GM18868 (cell line): ENCODE measurements around the gene PROM2.
"Not testable (repeated sequence)": the region's sequence is repeated elsewhere in the genome, so short reads cannot be mapped to it uniquely, and the experiment has no call there.

ENCODE experiments used
- ATAC-seq: cut with Tn5 transposase; IDR thresholded peaks from one replicate; pipeline ENCODE4 v1.9.1; 2021; ENCODE audit warnings: mild to moderate bottlenecking, moderate library complexity; ENCODE audit not compliant: unreplicated experiment

PROM2 gene, protein sequence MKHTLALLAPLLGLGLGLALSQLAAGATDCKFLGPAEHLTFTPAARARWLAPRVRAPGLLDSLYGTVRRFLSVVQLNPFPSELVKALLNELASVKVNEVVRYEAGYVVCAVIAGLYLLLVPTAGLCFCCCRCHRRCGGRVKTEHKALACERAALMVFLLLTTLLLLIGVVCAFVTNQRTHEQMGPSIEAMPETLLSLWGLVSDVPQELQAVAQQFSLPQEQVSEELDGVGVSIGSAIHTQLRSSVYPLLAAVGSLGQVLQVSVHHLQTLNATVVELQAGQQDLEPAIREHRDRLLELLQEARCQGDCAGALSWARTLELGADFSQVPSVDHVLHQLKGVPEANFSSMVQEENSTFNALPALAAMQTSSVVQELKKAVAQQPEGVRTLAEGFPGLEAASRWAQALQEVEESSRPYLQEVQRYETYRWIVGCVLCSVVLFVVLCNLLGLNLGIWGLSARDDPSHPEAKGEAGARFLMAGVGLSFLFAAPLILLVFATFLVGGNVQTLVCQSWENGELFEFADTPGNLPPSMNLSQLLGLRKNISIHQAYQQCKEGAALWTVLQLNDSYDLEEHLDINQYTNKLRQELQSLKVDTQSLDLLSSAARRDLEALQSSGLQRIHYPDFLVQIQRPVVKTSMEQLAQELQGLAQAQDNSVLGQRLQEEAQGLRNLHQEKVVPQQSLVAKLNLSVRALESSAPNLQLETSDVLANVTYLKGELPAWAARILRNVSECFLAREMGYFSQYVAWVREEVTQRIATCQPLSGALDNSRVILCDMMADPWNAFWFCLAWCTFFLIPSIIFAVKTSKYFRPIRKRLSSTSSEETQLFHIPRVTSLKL

DNA sequence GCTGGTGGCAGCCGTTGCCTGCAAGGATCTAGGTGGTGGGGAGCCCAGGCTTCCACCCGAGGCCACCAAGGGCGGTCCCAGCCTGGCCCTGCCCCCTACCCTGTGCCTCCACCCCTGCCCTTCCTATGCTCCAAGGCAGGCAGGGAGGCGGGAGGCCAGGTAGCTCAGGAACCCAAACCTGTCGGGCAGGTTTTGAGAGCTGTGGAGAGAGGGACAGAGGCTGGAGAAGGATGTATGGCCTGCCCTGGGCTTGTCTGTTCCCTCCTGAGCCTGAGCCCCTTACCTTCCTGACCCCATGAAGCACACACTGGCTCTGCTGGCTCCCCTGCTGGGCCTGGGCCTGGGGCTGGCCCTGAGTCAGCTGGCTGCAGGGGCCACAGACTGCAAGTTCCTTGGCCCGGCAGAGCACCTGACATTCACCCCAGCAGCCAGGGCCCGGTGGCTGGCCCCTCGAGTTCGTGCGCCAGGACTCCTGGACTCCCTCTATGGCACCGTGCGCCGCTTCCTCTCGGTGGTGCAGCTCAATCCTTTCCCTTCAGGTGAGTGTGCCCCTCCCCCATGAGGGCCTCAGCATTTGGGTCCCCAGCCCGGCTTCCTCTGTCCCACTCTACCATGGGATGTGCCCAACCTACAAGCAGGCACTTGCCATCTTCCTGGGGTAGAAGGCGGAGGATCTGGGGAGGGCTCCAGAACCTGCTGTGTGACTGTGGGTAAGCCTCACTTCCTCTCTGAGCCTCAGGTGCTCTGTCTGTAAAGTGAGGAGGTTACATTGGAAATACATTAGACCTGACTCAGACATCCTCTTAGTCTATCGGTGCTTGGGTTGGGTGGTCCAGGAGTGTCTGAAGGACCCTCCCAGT is at the start of gene PROM2:
PROM2 (plus strand) TSS at position 159 of the 860 bp plus-strand sequence; CDS start at position 296, 137 bp downstream.
- no peak for ATAC-seq

DNA sequence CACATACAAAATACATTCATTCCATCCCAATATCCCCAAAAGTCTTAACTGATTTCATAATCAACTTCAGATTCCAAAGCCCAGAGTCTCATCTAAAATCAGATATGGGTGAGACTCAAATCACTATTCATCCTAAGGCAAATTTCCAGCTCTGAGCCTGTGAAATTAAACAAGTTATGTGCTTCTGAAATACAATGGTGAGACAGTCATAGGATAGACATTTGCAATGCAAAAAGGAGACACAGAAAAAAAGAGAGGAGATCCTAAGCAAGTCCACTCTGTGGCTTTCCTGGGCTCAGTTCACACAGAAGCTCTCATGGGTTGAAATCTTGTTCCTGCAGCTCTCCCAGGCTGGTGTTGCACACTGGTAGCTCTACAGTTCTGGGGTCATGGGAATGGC is 48.6 kb upstream of the PROM2 start:
- no peak for ATAC-seq

DNA sequence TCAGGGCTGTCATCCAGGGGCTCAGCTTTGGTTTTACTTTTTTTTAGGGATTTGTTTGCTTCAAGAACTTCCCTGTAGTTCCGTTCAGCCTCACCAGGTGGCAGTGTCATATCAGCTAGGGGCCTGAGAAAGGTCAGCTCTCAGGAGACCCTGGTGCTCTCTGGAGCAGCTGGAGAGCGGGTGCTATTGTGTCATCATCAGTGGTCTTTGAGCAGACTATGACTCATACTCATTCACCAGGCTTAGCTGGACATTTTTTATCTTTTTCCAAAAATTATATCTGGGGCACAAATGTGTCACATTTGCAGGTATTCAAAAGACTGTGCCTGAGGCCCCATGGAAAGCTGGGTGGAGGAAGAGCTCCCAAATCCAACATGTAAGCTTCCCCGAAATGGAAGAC is 42.5 kb upstream of the PROM2 start:
- no peak for ATAC-seq

DNA sequence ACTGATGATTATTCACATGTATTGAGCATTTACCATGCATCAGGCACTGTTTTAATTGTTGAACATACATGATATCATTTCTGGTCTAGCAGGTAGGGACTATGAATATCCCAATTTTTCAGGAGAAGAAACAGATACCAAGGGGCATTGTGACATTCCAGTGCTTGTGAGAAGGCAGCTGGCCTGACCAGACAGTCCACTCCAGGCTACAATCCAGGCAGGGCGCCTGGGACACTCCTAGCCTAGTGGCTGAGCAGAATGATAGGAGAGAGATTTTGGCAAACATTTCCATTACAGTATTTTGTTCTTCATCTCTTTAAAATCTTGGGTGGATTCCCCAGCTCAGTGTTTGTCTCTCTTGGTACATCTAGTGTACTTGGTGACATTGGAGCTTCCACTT is 42.0 kb upstream of the PROM2 start:
- ATAC-seq, result no peak

DNA sequence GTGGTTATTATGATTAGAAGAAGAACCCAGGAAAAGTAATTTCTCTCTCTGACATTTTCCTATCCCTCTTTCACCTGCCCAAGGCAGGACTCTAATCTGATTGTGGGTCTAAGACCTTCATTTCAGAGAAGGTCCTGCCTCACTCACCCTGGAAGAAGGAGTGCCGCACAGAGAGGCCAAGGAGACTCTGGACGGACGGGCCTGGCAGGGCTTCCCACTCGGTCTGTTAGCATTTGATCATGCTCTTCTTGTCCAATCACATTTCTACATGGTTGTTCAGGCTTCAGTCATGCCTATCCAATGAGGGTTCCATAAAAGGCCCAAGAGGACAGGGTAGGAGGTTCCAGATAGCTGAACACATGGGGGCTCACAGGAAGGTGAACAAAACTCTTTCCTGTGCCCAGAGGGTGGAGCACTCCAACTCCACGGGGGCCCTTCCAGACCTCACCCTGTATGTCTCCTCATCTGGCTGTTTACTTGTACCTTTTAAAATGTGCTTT is 39.9 kb upstream of the PROM2 start:
- no peak for ATAC-seq

DNA sequence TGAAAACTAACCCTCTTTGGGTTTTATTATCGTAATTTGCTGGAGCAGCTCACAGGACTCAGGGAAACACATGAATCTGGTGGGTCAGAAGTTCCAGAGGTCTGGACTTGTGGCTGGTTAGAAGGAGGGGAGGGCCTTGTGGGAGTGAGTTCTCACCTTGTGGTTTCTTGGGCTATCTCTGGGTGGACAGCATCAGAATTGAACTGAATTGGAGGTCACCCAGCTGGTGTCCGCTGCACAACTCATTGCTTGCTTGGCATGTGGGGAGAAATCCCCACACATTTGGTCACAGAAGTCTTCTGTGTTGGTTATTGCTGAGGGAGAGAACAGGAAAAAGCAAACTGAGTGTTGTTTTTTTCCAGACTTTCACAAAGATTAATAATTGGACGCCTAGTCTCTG is 39.4 kb upstream of the PROM2 start:
- no peak for ATAC-seq

DNA sequence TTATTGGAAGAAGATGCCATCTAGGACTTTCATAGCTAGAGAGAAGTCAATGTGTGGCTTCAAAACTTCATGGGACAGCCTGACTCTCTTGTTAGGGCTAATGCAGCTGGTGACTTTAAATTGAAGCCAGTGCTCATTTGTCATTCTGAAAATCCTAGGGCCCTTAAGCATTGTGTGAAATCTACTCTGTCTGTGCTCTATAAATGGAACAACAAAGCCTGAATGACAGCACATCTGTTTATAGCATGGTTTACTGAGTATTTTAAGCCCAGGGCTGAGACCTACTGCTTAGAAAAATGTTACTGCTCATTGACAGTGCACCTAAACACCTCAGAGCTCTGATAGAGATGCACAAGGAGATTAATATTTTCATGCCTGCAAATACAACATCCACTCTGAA is 36.1 kb upstream of the PROM2 start:
- ATAC-seq, result no peak

DNA sequence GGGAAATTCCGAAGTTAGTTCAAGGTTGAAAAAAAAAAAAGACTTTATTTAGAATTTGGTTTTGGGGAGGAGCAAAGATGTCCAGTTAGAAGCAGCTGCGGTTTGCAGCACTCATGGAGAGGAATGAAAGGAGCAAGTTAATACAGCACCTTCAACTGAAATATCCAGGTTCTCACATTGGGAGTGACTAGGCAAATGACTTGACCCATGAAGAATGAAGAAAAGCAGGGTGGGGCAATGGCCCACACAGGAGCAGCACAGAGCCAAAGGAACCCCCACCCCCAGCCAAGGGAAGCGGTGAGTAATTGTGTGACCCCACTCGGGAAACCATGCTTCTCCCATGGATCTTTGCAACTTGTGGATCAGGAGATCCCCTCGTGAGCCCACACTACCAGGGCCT is 34.2 kb upstream of the PROM2 start:
- ATAC-seq, result no peak

DNA sequence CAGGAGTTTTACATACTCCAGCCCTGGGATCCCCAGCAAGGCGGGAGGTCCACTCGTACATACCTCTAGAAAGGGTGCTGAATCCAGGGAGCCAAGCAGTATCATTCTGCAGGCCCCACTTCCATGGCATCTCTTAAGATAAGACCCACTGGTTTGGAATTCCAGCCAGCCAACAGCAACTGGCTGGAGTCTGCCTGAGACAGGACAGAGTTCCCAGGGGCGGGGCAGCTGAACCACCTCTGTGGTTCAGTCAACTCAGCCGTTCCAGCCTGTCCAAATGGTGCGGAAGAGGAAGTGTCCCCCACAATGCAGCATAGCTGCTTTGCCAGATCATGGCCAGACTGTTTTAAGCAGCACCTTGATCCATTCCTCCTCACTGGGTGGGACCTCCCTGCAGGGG is 33.7 kb upstream of the PROM2 start:
- ATAC-seq, result no peak

DNA sequence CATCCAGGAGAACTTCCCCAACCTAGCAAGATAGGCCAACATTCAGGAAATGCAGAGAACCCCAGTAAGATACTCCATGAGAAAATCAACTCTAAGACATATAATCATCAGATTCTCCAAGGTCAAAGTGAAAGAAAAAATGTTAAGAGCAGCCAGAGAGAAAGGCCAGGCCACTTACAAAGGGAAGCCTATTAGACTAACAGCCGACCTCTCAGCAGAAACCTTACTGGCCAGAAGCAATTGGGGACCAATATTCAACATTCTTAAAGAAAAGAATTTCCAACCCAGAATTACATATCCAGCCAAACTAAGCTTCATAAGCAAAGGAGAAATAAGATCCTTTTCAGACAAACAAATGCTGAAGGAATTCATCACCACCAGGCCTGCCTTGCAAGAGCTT is 32.2 kb upstream of the PROM2 start:
- not testable (repeated sequence) for ATAC-seq

DNA sequence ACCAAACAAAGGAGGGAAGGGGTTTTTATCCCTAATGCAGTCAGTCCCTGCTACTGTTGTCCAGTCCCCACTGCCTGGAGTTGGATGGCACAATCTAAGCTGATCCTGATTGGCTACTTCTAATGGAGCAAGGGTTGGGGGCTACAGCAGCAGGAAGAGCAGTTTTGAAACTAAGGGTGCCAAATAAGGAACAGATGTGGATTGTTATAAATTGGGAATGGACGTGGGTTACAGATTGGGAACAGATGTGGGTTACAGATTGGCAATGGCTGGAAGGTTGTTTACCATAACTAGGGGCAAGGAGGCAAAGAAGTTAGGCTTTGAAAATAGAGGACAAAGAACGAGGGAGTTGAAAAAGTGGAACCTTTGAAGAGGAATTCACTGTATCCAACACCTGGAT is 16.0 kb upstream of the PROM2 start:
- ATAC-seq, result no peak

DNA sequence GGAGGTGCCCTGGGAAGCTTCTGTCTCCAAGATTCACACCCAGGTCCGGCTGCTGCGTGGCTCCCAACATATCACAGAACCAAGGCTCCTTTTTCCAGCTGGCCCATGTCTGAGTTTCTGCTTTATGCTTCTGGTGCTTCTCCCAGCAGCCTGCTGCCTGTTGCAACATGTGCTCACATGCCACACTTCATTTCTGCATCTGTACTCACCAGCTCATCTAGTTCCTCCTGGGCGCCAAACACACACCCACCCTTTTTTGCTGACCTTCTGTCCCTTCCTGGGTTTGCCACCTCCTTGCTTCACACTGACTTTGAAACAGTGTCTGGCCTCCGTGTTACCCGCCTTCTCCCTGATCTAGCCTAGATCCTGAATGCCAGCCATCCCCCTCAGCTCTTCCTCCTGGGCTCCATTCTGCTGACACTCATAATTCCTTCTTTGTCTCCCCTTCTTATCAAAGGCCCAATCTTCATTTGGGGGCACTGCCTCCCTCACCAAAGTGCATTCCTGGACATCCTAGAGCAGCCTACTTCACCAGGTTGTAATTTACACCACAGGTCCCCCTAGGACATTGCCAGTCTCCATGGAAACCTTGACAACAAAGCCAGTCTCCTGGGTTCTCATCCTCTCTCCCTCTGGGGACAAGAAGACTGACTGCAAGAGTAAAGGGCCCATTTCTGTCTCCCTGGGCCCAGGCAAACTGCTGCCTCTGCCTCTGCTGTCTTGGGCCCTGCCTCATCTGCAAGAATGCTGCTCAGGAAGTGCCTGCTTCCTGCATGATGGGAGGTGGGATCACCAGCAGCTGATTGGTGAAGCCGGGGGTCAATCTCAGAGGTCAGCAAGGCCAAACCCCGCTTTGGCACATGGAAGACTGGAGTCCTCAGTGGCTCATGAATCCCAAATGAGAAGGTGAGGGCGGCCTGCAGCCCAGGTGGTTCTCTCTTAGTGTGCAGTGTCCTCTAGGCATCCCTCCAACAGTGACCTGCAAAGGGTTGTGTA is 13.9 kb upstream of the PROM2 start:
- ATAC-seq, result no peak

DNA sequence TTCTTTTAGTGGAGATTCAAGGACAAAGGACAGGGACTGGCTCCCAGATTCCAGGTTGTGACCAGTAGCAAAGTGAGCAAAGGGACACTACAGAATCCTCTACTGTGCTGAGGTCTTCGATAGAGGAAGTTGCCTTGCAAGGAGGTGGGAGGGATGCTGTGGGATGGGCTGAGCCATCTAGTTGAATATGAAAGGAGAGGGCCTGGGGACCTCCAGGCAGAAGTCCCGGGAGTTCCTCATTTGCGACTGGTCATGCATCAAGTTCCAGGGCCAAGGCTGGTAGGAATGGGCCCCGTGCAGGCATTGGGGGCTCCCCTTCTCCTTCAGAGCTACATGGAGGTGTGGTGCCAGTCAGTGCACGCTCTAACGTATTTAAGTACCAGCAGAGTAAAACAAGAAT is 12.6 kb upstream of the PROM2 start:
- ATAC-seq, result no peak

DNA sequence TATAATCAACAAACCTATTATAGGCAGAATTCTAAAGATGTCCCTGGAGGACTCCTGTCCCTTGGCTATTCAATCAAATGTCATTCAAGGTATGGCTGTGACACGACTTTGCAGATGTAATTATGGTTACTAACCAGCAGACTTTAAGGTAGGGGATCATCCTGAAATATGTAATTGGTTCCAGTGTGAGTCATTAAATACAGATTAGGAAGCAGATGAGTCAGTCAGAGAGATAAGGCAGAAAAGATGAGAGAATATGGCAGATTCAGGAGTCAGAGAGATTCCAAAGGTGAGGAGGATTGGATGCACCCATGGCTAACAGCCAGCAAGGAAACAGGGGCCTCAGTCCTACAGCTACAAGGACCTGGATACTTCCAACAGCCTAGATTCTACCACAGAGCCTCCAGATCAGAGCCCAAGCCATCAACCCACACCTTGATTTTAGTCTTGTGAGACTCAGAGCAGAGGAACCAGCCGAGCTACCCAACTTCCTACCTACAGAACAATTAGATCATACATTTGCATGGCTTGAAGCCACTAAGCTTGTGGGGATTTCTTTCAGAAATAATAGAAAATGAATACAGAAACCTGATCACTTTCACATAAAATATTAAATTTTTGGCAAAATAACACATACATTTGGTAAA is 11.2 kb upstream of the PROM2 start:
- no peak for ATAC-seq

DNA sequence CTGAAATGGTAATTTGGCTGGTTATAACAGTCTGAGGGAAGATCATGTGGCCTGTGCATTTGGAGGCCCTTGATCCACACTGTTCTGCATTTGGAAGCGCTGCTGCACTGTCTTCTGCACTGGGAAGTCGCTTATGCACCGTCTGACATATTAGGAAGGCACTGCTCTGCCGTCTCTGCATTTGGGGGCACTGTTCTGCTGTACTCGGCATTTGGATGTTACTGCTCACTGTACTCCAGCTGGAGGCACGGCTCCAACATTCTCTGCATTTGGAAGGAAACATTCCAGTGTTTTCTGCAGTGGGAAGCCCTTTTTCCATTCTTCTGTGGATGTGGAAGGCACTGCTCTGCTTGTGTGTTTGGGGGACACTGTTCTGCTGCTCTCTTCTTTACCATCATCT is 9.6 kb upstream of the PROM2 start:
- ATAC-seq, result no peak

DNA sequence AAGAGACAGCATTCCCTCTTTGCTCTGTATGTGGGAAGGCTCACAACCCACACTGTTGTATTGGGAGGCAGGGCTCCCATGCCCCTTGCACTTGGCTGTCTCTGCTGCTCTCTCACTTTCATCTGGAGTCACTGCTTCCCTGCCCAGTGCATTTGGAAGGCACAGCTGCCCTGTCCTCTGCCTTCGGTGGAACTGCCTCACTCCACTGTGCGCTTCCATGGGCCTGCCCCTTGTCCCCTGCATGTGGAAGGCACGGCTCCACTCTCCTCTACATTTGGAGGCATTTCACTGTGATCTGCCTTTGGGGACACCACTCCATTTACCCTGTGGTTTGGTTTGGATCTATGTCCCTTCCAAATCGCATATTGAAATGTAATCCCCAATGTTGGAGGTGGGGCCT is 9.1 kb upstream of the PROM2 start:
- ATAC-seq, result no peak

DNA sequence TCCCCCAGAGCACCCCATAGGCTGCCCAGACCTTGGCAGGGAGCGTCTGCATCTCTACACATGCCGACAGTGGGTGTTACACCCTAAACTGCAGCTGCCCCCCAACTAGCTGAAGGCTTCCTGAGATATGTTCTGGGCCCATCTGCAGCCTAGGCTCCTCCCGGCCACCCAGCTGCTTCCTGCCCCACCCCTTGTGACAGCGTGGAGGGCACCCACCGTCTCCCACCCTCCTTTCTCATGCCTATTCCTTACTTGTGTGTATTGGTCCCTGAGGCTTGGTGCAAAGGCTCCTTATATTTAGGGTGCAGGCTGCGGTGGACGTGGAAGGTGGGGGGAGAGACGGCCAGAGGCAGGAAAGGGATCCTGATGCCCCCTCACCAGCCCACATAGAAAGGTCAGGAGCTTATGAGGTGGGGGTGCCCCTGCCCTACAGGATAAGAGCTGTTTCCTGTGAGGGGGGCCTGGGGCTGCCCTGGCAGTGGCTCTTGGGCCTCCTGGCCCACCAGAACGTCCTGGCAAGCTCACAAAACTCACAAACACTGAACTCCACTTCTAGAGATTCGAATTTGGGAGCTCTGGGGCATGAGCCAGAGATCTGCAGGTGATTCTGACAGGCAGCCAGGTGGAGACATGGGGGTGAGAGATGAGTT is 7.3 kb upstream of the PROM2 start:
- ATAC-seq, result no peak

DNA sequence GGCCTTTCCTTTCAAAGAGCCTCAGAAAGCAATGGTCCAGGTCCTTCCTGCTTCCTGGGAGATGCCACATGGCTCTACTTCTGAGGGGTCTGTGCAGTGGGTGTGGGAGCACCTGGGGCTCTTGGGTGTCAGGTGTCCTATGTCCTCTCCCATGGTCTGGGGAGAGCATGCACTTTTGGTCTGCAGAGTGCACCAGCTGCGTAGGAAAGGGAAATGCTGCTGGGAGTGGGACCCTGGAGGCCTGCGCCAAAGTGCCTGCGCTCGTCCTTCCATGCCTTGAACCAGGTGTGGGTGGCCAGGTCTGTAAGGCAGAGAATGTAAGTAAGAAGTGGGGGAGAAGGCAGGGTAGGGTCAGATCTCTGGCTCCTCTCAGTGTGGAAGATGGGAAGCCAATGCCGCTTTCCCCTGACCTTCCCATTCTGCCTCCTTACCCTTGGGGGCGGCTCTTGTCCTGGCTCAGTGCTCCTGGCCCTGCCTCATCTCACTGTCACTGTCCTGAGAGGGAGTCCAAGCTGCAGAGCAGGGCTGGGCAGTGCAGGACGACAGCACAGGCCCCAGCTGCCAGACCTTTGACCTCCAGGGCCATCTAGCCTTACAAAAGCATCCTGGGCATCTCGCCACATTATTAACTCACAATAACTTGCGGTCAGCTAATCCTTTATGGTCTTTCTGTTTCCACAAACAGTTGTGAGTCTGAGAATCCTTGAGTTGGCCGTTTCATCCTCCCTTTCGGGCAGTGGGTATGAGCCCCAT is 6.6 kb upstream of the PROM2 start:
- ATAC-seq, result no peak
